ENCODE measurements around the gene SEMA4G.
A peak's percentile ranks its signal among the peaks of the same experiment; 100 is the strongest.

Gene SEMA4G

GRCh38 chr10:101018600-101019439, 49.5 kb downstream of the SEMA4G start (continued):
- TF ChIP-seq ZBTB17 (tag by site-specific recombination; IDR thresholded peaks at IDR 0.05) (peak; percentile 68; the same call in 1 of the 2 replicates), SCRT2 (tag by site-specific recombination; IDR thresholded peaks at IDR 0.05) (no peak), ZNF777 (tag by site-specific recombination; IDR thresholded peaks at IDR 0.05; ENCODE audit: borderline replicate concordance) (peak; percentile 86), YY2 (tag by site-specific recombination; IDR thresholded peaks at IDR 0.05) (no peak), HOXD13 (CRISPR knock-in tag; IDR thresholded peaks at IDR 0.05; ENCODE audit: borderline replicate concordance) (no peak), ZNF544 (tag by site-specific recombination; IDR thresholded peaks at IDR 0.05) (no peak), ZBTB44 (tag by site-specific recombination; IDR thresholded peaks at IDR 0.05) (0 out of 2 replicates have a peak, but pooled peaks have one; percentile 12), ZNF776 (tag by site-specific recombination; IDR thresholded peaks at IDR 0.05; ENCODE audit: borderline replicate concordance) (no peak), ZNF558 (tag by site-specific recombination; IDR thresholded peaks at IDR 0.05) (no peak), ZNF548 (tag by site-specific recombination; IDR thresholded peaks at IDR 0.05) (no peak), ZNF596 (tag by site-specific recombination; IDR thresholded peaks at IDR 0.05) (no peak; the same call in 1 of the 2 replicates), ZNF174 (tag by site-specific recombination; IDR thresholded peaks at IDR 0.05) (no peak), ZNF76 (tag by site-specific recombination; IDR thresholded peaks at IDR 0.05; ENCODE audit: borderline replicate concordance, low read depth) (no peak), ZXDB (tag by site-specific recombination; IDR thresholded peaks at IDR 0.05) (no peak), ZBTB26 (tag by site-specific recombination; optimal IDR thresholded peaks at IDR 0.05) (peak; percentile 28), ZNF530 (tag by site-specific recombination; IDR thresholded peaks at IDR 0.05; ENCODE audit: low read depth) (no peak), ATF2 (tag by site-specific recombination; IDR thresholded peaks at IDR 0.05; ENCODE audit: low read depth) (no peak), ZNF248 (tag by site-specific recombination; IDR thresholded peaks at IDR 0.05) (no peak), ZNF423 (tag by site-specific recombination; IDR thresholded peaks at IDR 0.05) (peak; percentile 77), SETDB1 (IDR thresholded peaks at IDR 0.05; ENCODE audit: insufficient read length, low read length) (no peak), ZNF670 (tag by site-specific recombination; IDR thresholded peaks at IDR 0.05; ENCODE audit: low read depth) (no peak), ZSCAN30 (tag by site-specific recombination; IDR thresholded peaks at IDR 0.05) (peak; percentile 70; the same call in 1 of the 2 replicates), ZNF324 (tag by site-specific recombination; IDR thresholded peaks at IDR 0.05) (no peak; the same call in 1 of the 2 replicates), IKZF3 (tag by site-specific recombination; IDR thresholded peaks at IDR 0.05) (peak; percentile 32; the same call in 1 of the 2 replicates), EGR2 (tag by site-specific recombination; IDR thresholded peaks at IDR 0.05; ENCODE audit: low read depth) (no peak), INSM2 (tag by site-specific recombination; IDR thresholded peaks at IDR 0.05) (no peak), ZNF514 (tag by site-specific recombination; IDR thresholded peaks at IDR 0.05) (no peak), ZNF629 (tag by site-specific recombination; IDR thresholded peaks at IDR 0.05) (peak; percentile 47), ZNF677 (tag by site-specific recombination; IDR thresholded peaks at IDR 0.05) (no peak), ZFP41 (tag by site-specific recombination; IDR thresholded peaks at IDR 0.05; ENCODE audit: borderline replicate concordance) (no peak)
- TF ChIP-seq, protein P1, sequence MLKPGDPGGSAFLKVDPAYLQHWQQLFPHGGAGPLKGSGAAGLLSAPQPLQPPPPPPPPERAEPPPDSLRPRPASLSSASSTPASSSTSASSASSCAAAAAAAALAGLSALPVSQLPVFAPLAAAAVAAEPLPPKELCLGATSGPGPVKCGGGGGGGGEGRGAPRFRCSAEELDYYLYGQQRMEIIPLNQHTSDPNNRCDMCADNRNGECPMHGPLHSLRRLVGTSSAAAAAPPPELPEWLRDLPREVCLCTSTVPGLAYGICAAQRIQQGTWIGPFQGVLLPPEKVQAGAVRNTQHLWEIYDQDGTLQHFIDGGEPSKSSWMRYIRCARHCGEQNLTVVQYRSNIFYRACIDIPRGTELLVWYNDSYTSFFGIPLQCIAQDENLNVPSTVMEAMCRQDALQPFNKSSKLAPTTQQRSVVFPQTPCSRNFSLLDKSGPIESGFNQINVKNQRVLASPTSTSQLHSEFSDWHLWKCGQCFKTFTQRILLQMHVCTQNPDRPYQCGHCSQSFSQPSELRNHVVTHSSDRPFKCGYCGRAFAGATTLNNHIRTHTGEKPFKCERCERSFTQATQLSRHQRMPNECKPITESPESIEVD (tag by site-specific recombination; IDR thresholded peaks at IDR 0.05), result no peak
- TF ChIP-seq, protein P2, sequence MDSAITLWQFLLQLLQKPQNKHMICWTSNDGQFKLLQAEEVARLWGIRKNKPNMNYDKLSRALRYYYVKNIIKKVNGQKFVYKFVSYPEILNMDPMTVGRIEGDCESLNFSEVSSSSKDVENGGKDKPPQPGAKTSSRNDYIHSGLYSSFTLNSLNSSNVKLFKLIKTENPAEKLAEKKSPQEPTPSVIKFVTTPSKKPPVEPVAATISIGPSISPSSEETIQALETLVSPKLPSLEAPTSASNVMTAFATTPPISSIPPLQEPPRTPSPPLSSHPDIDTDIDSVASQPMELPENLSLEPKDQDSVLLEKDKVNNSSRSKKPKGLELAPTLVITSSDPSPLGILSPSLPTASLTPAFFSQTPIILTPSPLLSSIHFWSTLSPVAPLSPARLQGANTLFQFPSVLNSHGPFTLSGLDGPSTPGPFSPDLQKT (IDR thresholded peaks at IDR 0.05; ENCODE audit: borderline replicate concordance, low read depth, low read length), result no peak

Data from HEK293 (cell line).